ENCODE data around the gene ACRV1.

DNA sequence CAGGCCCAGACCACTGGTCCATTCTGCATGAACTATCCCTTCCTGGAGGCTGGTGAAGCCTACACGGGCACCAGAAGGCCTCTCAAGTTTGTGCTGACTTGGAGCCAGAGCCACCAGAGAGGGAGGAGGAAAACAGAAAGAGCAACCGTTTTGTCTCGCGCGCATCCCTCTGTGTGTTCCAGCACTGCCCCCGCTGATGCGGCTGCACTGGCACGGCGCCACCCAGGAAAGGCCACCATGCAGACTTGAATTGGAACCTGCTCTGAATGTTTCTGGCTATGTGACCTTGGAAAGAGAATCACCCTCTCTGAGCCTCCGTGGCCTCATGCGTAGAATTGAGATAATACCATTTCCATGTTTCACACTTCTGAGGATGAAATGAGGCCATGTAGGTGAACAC is 7.4 kb upstream of the ACRV1 start:
- no peak for TF ChIP-seq POLR2A (IDR thresholded peaks at IDR 0.05)
- TF ChIP-seq, protein P1, sequence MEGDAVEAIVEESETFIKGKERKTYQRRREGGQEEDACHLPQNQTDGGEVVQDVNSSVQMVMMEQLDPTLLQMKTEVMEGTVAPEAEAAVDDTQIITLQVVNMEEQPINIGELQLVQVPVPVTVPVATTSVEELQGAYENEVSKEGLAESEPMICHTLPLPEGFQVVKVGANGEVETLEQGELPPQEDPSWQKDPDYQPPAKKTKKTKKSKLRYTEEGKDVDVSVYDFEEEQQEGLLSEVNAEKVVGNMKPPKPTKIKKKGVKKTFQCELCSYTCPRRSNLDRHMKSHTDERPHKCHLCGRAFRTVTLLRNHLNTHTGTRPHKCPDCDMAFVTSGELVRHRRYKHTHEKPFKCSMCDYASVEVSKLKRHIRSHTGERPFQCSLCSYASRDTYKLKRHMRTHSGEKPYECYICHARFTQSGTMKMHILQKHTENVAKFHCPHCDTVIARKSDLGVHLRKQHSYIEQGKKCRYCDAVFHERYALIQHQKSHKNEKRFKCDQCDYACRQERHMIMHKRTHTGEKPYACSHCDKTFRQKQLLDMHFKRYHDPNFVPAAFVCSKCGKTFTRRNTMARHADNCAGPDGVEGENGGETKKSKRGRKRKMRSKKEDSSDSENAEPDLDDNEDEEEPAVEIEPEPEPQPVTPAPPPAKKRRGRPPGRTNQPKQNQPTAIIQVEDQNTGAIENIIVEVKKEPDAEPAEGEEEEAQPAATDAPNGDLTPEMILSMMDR (IDR thresholded peaks at IDR 0.05), result no peak
